ENCODE measurements around the gene KAT7. TPM values are rescaled to one million over a fixed set of nuclear protein-coding genes. Genes with fewer than 3 reads are reported as not detected.

Gene KAT7
- polyA plus RNA-seq, 3 donors: 17.5 to 28.1 (median 18.1) TPM

- H3K36me3 Mint-ChIP-seq: peaks cover 9 to 32% of the 10 kb centered on the region in 2 donors
- TF ChIP-seq, protein P1, sequence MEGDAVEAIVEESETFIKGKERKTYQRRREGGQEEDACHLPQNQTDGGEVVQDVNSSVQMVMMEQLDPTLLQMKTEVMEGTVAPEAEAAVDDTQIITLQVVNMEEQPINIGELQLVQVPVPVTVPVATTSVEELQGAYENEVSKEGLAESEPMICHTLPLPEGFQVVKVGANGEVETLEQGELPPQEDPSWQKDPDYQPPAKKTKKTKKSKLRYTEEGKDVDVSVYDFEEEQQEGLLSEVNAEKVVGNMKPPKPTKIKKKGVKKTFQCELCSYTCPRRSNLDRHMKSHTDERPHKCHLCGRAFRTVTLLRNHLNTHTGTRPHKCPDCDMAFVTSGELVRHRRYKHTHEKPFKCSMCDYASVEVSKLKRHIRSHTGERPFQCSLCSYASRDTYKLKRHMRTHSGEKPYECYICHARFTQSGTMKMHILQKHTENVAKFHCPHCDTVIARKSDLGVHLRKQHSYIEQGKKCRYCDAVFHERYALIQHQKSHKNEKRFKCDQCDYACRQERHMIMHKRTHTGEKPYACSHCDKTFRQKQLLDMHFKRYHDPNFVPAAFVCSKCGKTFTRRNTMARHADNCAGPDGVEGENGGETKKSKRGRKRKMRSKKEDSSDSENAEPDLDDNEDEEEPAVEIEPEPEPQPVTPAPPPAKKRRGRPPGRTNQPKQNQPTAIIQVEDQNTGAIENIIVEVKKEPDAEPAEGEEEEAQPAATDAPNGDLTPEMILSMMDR (IDR thresholded peaks at IDR 0.05): no peak
- intact Hi-C loops (cut with micrococcal nuclease): no loop called here
- Histone ChIP-seq H3K4me1 (ENCODE audit: control insufficient read depth in 1 of 2, insufficient read depth in 2 of 2, low read length in 2 of 2) (peaks cover 0 to 6% of the 10 kb centered on the region in 2 donors), H2AFZ (ENCODE audit: insufficient read depth, low read depth, low read length, poor library complexity, severe bottlenecking) (no peak overlapping the region), H3K9me3 (replicated peaks in 1 of 2; ENCODE audit: control insufficient read depth in 1 of 2, insufficient read depth in 1 of 2, low read length in 2 of 2) (no peaks in the 10 kb centered on the region), H3K79me2 (ENCODE audit: insufficient read depth, low read length) (peaks cover 96% of the 10 kb centered on the region), H3K4me2 (replicated peaks; ENCODE audit: extremely low read depth, low read length, poor library complexity, severe bottlenecking) (no peak overlapping the region), H3K9ac (ENCODE audit: insufficient read depth, low read length, poor library complexity, severe bottlenecking) (no peak overlapping the region), H3K27ac (ENCODE audit: low read depth in 1 of 2, low read length in 2 of 2) (no peak overlapping the region), H4K20me1 (ENCODE audit: insufficient read depth, low read length) (peaks cover 33% of the 10 kb centered on the region), H3K36me3 (replicated peaks in 1 of 2; ENCODE audit: control insufficient read depth in 1 of 2, insufficient read depth in 2 of 2, low read length in 2 of 2) (peaks cover 13 to 14% of the 10 kb centered on the region in 2 donors), H3K4me3 (replicated peaks in 1 of 3; ENCODE audit: low read depth in 2 of 3, low read length in 3 of 3) (no peak overlapping the region), H3K27me3 (ENCODE audit: control insufficient read depth in 2 of 2, insufficient read depth in 2 of 2, low read length in 2 of 2) (no peaks in the 10 kb centered on the region)
- no peak for DNase-seq
- 14% methylated on average over 4 of the region's 8 CpGs for whole genome bisulfite sequencing (ENCODE audit: insufficient coverage)
- H3K4me1 Mint-ChIP-seq: peaks cover 47% of the 10 kb centered on the region
- peak overlapping the region in 3 of 7 donors; percentile 15 to 59 (median 40) for H3K27ac Mint-ChIP-seq
- no peaks in the 10 kb centered on the region for H3K27me3 Mint-ChIP-seq (ENCODE audit: low read depth in 3 of 3)
- H3K9me3 Mint-ChIP-seq: no peaks in the 10 kb centered on the region
- H3K4me3 Mint-ChIP-seq: no peak overlapping the region
These were observed 34.5 kb upstream of the KAT7 start for GRCh38 chr17:49753959-49754391.

GRCh38 chr17:49755663-49756283, 32.7 kb upstream of the KAT7 start:
- Histone ChIP-seq H3K79me2 (ENCODE audit: insufficient read depth, low read length) (peaks cover 96% of the 10 kb centered on the region), H3K36me3 (replicated peaks in 1 of 2; ENCODE audit: control insufficient read depth in 1 of 2, insufficient read depth in 2 of 2, low read length in 2 of 2) (peaks cover 10 to 12% of the 10 kb centered on the region in 2 donors), H3K4me2 (replicated peaks; ENCODE audit: extremely low read depth, low read length, poor library complexity, severe bottlenecking) (no peak overlapping the region), H3K9ac (ENCODE audit: insufficient read depth, low read length, poor library complexity, severe bottlenecking) (no peak overlapping the region), H4K20me1 (ENCODE audit: insufficient read depth, low read length) (peaks cover 40% of the 10 kb centered on the region), H3K4me3 (replicated peaks in 1 of 3; ENCODE audit: low read depth in 2 of 3, low read length in 3 of 3) (no peak overlapping the region), H3K27ac (ENCODE audit: low read depth in 1 of 2, low read length in 2 of 2) (peak overlapping the region in 1 of 2 donors; percentile 56), H3K27me3 (ENCODE audit: control insufficient read depth in 2 of 2, insufficient read depth in 2 of 2, low read length in 2 of 2) (no peaks in the 10 kb centered on the region), H3K9me3 (replicated peaks in 1 of 2; ENCODE audit: control insufficient read depth in 1 of 2, insufficient read depth in 1 of 2, low read length in 2 of 2) (no peaks in the 10 kb centered on the region), H2AFZ (ENCODE audit: insufficient read depth, low read depth, low read length, poor library complexity, severe bottlenecking) (no peak overlapping the region), H3K4me1 (ENCODE audit: control insufficient read depth in 1 of 2, insufficient read depth in 2 of 2, low read length in 2 of 2) (peaks cover under 1 to 12% of the 10 kb centered on the region in 2 donors)
- peaks cover 54% of the 10 kb centered on the region for H3K4me1 Mint-ChIP-seq
- H3K36me3 Mint-ChIP-seq: peaks cover 6 to 34% of the 10 kb centered on the region in 2 donors
- no peaks in the 10 kb centered on the region for H3K9me3 Mint-ChIP-seq
- DNase-seq: no peak
- H3K27ac Mint-ChIP-seq: peak overlapping the region in 5 of 7 donors; percentile 23 to 72 (median 46)
- no peaks in the 10 kb centered on the region for H3K27me3 Mint-ChIP-seq (ENCODE audit: low read depth in 3 of 3)
- WGBS (ENCODE audit: insufficient coverage): 83% methylated on average over 2 of the region's 4 CpGs
- intact Hi-C loops (cut with micrococcal nuclease): no loop called here
- no peak overlapping the region for H3K4me3 Mint-ChIP-seq
- TF ChIP-seq, protein P1 (IDR thresholded peaks at IDR 0.05): no peak

All from CD14-positive monocyte (primary cell).